Articular chondrocyte of knee joint (primary cell): ENCODE results near the gene MID1IP1. TPM values are rescaled to one million over a fixed set of nuclear protein-coding genes. Genes with fewer than 3 reads are reported as not detected.

Experiments
- total RNA-seq: library from RNA; depleted of rRNA; stranded (reverse); fragments of >200 nt; gene quantifications from 2 replicates; pipeline ENCODE4 v1.2.3, GENCODE V29; 2012

MID1IP1 gene, protein sequence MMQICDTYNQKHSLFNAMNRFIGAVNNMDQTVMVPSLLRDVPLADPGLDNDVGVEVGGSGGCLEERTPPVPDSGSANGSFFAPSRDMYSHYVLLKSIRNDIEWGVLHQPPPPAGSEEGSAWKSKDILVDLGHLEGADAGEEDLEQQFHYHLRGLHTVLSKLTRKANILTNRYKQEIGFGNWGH
- total RNA-seq: 28.6 and 33.5 TPM in 2 replicates

DNA sequence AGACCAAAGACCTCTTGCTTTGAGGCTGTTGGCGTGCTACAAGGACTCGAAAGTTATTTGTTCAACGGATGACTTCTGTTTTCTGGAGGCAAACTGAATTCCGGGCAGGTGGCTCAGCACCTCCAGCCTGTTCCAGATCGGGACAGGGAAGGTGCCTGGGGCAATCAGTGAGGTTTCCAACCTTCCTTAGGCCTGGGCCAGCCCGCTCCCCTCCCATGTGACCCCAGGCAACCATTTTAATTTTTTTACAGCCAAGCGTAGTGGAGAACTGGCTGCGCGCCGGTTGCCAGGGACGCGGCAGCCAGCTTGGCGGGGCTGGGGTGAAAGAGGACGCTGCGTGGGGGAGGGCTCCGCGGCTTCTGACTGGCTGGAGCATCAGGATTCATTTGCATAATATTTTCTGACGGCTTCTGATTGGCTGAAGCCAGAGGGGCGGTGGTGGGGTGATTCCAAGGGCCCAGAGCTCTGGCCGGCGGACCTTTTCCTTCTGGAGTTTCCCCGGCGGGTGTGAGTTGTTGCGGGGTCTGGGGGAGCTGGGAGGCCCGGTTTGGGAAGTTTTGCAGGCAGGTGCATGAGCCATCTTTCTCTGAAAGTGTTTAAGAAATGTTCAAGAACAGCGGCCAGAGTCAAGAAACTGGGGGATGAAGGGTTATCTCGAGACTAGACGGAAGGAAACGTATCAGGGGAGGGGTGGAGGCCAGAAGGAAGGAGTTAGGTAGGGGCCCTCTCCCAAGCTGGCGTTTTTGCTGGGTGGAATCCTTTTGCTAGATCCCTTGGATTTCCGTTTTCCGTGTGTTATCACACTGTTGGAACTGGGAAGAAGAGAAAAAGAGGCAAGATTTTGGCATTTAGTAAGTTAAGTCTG is at the start of gene MID1IP1:
Gene MID1IP1 (plus strand): TSS at position 479 of the 865 bp plus-strand sequence. CDS start 3,488 bp downstream, outside the sequence.

Other genes with a start within 250 kb of the MID1IP1 start
- gene TSPAN7, start 239.9 kb upstream of the MID1IP1 start, total RNA-seq: 0.11 TPM in 1 of 2 replicates, not detected in the other